AG09319 (cell line): ENCODE results near the gene TPI1.

Experiments used
- DNase-seq: peaks from one replicate; pipeline ENCODE4 v3.0.0-alpha.2; 2010; ENCODE audit warnings: low read depth; ENCODE audit errors: extremely low read depth
- CTCF ChIP-seq: IDR thresholded peaks from 2 replicates; pipeline ENCODE4 v1.5.1; 2011; ENCODE audit warnings: low read depth, mild to moderate bottlenecking, inconsistent platforms, low read length, moderate library complexity

Gene TPI1

GRCh38 chr12:6826125-6826733 lies 41.1 kb upstream of the TPI1 start:
- TF ChIP-seq CTCF = no peak
- no peak for DNase-seq

DNA sequence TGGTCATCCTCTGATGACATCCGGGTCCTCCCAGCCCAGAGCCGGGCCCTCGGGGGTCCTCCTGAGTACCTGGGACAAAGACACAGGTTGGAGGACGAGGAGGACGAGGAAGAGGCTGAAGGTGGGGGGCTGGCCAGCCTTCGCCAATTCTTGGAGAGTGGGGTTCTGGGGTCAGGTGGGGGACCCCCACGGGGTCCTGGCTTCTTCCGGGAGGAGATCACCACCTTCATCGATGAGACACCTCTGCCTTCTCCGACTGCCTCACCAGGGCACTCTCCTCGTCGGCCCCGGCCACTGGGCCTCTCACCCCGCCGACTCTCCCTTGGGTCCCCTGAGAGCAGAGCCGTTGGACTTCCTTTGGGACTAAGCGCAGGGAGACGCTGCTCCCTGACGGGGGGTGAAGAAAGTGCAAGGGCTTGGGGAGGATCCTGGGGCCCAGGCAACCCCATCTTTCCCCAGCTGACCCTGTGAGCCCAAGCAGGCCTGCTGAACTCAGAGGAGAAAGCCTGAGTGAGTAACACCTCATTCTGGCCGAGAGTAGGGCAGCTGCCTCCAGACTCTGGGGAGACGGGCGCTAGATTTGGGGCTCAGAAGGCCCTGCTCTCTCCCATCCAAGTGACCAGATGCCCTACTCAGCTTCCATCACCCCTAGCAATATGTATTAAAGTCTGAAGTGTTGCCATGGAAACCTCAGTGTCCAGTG lies 40.4 kb upstream of the TPI1 start:
- DNase-seq = no peak
- no peak for TF ChIP-seq CTCF

DNA sequence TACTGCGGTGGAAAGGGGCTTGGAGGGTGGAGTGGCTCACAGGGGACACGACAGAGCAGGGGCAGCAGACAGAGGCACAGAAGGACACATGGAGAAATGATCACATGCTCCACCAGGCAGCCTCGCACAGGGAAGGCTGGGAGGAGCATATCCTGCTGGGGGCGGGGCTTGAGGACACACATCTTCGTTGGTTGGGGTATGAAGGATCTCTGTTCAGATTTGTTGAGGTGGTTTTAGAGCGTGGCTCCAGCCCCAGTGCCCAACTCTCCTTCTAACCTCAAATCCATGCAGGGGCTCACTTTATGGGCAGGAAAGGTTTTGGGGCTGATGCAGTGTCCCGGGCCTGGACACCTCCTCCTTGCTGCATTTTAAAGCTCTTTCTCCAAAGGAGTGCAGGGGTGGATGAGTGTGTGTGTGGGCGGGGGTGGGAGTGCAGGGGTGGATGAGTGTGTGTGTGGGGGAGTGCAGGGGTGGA lies 39.9 kb upstream of the TPI1 start:
- no peak for TF ChIP-seq CTCF
- DNase-seq = peak; percentile 35

DNA sequence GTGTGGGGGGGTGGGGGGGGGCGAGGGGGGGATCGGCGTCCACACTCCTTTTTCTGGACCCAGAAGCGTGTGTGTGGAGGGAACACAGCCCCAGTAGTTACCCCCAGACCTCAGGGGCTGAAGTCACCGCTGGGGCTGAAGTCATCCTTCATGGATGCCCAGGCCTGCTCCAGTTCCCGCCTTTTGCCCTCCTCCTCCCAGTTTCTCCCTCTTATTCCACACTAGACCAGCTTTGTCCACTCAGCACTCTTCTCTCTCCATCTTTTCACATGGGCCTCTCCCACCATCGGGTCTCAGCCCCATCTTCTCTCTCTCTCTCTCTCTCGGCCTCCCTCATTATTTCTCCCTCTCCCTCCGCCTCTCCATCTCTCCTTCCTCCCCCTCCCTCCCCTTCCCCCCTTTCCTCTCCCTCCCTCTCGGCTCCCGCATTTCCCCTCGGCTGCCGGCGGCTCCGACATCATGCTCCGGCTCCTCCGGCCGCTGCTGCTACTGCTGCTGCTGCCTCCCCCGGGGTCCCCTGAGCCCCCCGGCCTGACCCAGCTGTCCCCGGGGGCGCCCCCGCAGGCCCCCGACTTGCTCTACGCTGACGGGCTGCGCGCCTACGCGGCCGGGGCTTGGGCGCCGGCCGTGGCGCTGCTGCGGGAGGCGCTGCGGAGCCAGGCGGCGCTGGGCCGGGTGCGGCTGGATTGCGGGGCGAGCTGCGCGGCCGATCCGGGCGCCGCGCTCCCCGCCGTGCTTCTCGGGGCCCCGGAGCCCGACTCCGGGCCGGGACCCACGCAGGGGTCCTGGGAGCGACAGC lies 39.1 kb upstream of the TPI1 start, which contains the start of gene P3H3:
Gene P3H3 (plus strand): TSS at position 426 of the 799 bp plus-strand sequence. CDS start 34 bp downstream, at position 460.
- no peak; the same call in 1 of the 2 replicates for TF ChIP-seq CTCF
- DNase-seq = no peak

GRCh38 chr12:6828781-6829535 lies 38.4 kb upstream of the TPI1 start:
- no peak for DNase-seq
- no peak for TF ChIP-seq CTCF

DNA sequence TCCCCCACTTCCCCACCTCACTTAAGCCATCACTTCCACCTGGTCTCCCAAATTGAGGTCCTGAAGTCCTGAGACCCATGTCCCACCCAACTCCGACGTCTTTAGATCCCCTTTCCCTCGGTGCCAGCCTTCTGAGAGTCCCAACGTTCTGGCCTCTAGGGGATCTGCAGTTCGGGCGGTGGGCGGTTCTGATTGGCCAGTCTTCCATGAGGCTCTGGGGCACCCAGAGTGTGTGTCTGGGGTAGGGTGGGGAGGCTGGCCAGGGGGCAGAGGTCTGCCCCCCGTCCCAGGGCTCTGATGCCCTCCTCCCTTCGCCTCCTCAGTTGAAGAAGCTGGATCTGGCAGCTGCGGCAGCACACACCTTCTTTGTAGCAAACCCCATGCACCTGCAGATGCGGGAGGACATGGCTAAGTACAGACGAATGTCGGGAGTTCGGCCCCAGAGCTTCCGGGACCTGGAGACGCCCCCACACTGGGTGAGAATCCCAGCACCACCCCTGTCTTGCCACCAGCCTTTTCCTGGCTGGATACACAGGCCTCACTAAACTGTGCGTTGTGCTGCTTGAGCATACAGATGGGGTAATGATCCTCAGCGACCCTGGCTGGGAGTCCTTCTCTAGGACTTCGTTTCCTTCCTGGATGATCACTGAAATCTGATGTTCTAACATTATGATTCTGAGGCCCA lies 37.7 kb upstream of the TPI1 start:
- no peak for DNase-seq
- no peak; the same call in 1 of the 2 replicates for TF ChIP-seq CTCF
